Spleen (tissue), 7 donors: ENCODE measurements around the gene ADCY2.
A peak's percentile ranks its signal among the peaks of the same experiment; 100 is the strongest.

Experiments
- POLR2A ChIP-seq, 3 donors: fragments of 450-650 bp; IDR thresholded peaks; one replicate each; pipeline ENCODE4 v1.5.1; 2017; ENCODE audit warnings: antibody characterized with exemption in 3 of 3, mild to moderate bottlenecking in 1 of 3
- POLR2AphosphoS5 ChIP-seq, 3 donors: sonication (generic); formaldehyde crosslinking; IDR thresholded peaks; one replicate each; pipeline ENCODE4 v1.5.1; 2017; ENCODE audit warnings: antibody characterized with exemption in 3 of 3
- TF ChIP-seq, protein P1 (sequence below), 11 experiments: fragments of 200-600 bp in 7 of 11; fragments of 450-650 bp in 4 of 11; sonication (generic) in 4 of 11; IDR thresholded peaks in 8 of 11; conservative IDR thresholded peaks in 3 of 11; 1 replicate in 7 of 11; 2 replicates in 4 of 11; pipeline versions ENCODE4 v1.4.0 to v1.8.0; 2016 to 2021; ENCODE audit warnings: antibody characterized with exemption in 11 of 11, inconsistent platforms in 4 of 11, mild to moderate bottlenecking in 1 of 11
- donor health status: DM: no; HTN: no; CAD: no; lungs with moderate emphysema.
- donor health status: DM: no; HTN: no; CAD: no.
- donor health status: DM: no; HTN: no; CAD: no.

DNA sequence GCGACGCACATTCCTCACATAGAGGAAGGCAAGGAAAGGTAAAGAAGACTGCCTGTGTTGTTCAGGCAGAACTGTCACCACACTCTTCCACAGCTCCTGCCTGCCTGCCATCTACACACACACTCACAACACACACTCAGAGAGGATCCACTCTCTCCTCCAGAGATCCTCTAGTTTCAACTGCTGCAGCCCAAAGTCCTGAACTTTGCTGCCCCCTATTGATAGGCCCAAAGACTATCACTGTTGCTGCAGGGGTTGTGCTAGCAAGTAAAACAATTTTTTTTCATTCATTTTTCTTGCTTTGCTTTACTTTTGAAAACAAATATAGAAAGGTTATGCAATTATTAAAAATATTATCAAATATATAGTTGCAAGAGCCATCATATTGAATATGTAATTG, 460.9 kb downstream of the ADCY2 start:
- TF ChIP-seq, protein P1, sequence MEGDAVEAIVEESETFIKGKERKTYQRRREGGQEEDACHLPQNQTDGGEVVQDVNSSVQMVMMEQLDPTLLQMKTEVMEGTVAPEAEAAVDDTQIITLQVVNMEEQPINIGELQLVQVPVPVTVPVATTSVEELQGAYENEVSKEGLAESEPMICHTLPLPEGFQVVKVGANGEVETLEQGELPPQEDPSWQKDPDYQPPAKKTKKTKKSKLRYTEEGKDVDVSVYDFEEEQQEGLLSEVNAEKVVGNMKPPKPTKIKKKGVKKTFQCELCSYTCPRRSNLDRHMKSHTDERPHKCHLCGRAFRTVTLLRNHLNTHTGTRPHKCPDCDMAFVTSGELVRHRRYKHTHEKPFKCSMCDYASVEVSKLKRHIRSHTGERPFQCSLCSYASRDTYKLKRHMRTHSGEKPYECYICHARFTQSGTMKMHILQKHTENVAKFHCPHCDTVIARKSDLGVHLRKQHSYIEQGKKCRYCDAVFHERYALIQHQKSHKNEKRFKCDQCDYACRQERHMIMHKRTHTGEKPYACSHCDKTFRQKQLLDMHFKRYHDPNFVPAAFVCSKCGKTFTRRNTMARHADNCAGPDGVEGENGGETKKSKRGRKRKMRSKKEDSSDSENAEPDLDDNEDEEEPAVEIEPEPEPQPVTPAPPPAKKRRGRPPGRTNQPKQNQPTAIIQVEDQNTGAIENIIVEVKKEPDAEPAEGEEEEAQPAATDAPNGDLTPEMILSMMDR (IDR thresholded peaks at IDR 0.05 in 8 of 11, conservative IDR thresholded peaks at IDR 0.05 in 3 of 11): peak in 7 of 11 experiments; percentile 20 to 58 (median 52)
- no peak for TF ChIP-seq POLR2A (IDR thresholded peaks at IDR 0.05)
- no peak for TF ChIP-seq POLR2AphosphoS5 (IDR thresholded peaks at IDR 0.05)
